COR-L47 (cell line): ENCODE data around the gene LCE7A.

ENCODE experiments used
- DNase-seq: peaks from one replicate; lab custom pipeline; 2025; lab: John Stamatoyannopoulos, UW

The LCE7A gene, protein sequence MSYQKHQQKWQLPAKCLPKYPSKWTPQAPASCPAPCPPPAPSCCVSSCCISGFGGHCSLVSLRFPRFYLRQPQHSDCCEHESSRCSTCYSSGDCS

DNA sequence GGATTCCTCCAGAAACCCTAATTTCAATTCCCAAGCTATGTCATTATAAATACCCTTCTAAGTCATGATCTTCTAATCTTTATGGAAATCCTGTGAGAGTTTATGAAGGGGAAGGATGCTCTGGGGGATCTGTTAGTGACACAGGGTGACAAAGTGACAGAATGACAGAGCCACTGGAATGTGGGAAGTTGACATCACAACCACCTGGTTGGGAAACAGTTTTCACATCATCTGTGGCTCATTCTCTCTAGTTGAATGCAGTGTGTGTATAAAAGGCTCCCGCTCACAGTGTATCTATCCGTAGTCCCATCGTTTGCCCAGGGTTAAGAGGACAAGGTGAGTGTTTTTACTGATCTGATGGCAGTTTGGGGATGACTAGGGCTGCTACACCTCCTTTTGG lies at the start of gene LCE7A:
Gene LCE7A, plus strand, starts transcription at position 301 of the 400 bp plus-strand sequence. CDS start 702 bp downstream, outside the sequence.
- DNase-seq: no peak

DNA sequence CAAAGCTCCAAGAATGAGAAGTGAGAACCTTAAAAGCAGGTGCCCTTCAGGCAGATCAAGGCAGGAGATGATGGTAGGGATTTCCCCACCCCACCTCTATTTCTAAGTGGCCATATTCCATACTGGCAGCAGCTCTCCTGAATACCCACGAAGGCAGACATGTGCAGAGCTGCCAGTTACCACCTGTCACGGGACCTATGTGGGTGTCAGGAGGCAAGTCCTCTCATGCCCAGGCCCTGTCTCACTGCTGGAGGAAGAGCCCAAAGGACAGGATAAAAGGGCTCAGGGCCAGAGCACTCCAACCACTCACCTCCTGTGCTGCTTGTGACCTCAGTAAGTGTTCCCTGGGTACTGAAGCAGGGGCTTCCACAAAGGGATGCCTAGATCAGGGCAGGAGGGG lies 48.7 kb upstream of the LCE7A start:
- no peak for DNase-seq

DNA sequence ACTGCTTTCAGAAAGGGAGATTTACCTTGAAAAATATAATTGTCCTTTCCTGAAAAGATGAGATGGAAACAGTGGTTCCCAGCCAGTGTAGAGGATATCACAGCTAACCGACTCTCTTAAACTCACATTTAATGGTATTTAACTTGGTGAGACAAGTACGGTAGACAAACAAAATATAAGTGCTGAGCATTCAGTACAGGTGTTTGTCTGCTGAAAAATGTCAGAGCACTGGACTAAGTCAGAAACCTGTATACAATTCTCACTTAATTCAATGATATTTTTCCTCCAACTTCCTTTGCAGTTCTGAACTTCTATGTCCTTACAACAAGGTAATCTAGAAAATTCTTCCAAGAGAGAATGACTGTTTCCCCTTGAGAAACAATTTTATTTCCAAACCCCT lies 48.1 kb upstream of the LCE7A start, which contains the start of gene LCE1B:
Gene LCE1B, plus strand, starts transcription at position 301 of the 400 bp plus-strand sequence. CDS start 476 bp downstream, outside the sequence.
- no peak for DNase-seq

DNA sequence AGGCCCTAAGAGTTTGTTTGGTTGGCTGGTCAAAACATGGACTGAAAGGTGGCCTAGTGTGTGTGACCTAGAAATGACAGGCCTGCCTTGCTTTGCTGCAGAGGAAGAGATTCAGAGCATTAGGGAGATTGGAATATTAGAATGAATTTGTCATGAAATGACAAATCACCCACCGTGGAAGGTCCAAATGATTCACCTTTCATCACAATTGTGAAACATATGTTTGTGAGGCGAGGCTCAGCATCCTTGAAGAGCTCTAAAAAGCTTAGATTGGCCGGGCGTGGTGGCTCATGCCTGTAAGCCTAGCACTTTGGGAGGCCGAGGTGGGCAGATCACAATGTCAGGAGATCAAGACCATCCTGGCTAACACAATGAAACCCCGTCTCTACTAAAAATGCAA lies 42.5 kb upstream of the LCE7A start:
- DNase-seq: no peak

DNA sequence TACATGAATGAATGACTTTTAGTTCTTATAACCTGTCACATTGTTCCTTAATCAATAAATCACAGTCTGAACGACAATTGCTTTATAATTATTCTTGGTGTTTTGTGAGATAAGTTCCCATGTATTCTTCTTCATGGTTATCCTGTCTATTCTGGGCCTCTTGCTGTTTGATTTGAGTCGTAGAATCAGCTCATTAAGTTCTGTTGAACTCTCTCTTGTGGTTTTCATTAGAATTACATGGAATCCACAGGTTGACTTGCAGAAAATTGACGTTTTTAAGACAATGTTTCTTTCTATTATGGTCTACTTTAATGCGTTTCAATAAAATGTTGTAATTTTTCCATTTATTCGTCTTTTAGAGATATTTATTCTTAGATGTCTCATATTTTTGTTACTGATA lies 36.5 kb upstream of the LCE7A start:
- DNase-seq: no peak

DNA sequence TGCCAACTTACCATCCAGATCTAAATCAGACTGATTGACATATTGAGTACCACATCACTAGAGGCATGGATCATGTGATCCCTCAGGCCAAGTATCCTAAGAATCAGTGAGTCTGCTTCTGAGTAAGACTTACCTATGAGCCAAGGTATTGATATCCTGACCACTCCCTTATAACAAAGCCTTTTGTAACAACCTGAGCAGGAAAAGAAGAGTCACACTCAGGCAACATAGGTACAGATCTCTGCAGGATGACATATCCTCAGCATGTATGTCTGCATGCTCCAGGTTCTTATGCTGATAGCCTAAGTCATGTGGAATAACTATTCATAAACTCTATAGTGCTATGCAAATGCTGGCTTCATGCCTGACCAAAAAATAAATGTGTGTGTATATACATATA lies 34.8 kb upstream of the LCE7A start:
- DNase-seq: no peak

DNA sequence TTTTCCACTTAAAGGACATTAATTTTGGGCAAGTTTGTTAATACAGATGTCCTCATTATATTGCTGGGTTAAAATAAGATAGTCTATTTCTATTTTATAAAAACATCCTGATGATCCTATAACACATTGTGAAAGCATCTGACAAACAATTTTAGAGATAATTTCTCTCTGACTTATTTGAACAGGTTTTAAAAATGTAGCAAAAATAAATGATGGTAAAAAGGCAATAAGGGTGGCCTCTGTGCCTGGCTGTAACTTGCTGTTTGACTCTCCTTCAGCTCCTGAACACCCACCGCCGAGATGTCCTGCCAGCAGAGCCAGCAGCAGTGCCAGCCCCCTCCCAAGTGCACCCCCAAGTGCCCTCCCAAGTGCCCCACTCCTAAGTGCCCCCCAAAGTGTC lies 32.6 kb upstream of the LCE7A start, which contains the start of gene LCE1A:
Gene LCE1A, plus strand, starts transcription at position 301 of the 400 bp plus-strand sequence. Its CDS starts 0 bp downstream, at position 301.
- DNase-seq: no peak

DNA sequence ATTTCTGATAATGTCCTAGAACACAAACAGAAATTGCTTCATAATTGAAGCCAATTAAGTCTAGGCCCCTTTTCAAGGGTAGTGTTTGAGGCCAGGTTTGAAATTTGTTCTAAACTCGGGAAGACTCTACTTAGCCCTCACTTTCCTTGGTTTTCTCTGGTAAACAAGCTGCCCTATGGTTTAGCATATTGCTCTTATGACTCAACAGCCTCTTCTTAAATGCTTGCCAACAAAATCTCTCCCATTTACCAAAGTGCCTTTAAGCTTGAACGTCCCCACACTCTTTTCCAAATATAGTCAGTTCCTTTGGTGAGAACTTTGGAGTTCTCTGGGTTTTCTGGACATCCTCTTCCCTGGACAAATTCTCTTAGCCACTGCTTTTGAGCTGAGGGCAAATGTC lies 22.9 kb upstream of the LCE7A start:
- DNase-seq: no peak

DNA sequence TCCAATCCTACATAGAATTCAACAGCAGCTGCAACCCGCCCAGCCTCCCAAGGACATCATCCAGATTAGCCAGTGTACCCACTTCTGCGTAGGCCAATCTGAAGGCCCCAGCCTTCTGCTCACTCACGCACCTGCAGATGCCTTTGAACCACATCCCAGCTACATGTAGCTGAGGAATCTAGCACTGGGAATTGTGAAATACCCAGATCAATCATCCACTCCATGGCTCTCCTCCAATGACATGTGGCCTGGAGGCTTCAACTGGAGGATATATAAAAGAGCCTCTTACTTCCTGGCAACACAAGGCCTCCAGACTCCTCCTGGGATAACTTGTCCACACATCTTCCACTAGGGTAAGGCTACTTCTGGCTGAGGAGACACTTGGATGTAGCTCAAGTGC lies 17.2 kb upstream of the LCE7A start, which contains the start of gene LCE6A:
Gene LCE6A, plus strand, starts transcription at position 301 of the 400 bp plus-strand sequence. CDS start 665 bp downstream, outside the sequence.
- no peak for DNase-seq

DNA sequence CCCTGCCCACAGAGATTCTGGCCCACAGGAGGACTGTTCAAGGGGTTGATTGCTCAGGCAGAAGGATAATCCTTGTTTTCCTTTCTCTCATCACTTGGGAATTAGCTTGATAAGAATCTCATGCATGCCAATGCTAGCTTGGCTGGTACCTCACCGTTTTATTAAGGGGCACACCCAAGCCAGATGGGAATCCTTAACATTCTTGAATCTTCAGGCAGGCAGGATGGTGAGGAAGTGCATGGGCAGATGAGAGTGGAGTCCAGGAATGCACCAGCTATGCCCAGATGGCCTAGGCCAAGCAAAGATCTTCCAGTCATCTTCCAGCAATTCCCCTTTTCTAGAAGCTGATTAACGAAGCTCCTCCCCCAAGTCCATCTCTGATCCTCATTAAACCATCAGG lies 4.1 kb upstream of the LCE7A start:
- no peak for DNase-seq

DNA sequence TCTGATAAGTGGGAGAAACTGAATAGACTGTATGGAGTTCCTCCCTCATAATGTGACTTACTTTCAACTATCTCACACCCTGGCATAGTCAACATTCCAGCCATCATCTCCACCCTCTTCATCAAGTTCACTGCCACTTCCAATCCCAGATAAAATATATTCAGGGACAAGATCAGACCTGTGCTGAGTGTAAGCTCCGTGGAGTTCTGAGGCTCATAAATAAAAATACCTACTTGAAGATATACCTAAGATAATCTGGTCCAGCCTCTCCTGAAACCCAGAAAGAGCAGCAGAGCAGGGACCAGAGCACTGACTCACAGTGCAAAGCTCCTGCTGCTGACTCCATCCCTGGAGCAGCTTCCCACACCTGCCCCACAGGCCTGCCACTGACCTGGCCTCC lies 1.7 kb upstream of the LCE7A start:
- DNase-seq: no peak

DNA sequence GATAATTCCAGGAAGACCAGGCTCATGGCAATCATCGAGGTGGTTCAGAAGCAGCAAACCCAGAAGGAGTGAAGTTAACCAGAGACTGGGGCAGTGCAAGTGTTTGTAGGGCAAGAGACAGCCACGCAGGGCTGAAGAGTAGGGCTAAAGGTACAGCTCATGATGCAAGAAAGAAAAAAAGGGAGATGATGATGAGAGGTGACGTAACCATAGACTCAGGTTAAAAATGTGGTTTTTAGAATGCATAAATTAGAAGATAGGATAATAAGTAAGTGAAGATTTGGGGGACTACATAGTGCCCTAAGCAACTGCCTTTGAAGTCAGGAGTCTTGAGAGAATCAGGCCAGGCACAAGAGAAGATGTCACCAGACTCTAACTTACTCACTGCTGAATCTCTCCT lies 333 bp downstream of the LCE7A start:
- no peak for DNase-seq

DNA sequence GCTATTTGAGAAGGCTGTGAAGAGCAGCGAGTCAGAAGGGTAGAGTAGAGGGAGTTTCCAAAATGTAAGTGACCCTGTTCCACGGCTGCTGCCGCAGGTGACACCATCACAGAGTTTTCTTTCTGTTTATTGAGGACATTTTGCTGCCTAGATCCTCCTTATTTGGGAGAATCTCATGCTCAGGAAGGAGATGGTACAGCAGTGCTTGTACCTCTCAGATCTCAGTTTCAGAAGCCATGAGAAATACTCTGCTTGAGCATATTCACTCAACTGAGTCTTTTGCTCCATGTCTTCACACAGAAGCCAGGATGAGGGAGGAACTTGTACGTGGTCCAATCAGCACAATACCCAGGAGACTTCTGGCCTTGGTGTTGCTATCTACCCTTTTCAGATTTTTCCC lies 1.6 kb downstream of the LCE7A start:
- no peak for DNase-seq

DNA sequence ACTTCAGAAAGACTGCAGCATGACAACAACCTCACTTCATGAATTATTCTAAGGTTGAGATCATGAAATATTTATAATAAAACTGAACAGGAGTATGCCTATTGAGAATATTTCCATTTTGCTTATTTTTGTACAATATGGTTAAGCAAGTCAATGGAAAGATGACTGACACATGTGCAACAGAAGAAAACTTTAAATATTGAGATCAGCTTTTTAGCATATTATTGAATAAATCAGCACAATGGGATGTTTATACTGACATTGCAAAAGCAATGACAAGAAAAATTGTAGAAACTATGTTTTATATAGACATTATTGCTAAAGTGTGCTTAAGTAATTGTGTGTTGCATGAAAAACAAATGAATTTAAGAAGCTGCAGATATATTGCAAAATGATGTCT lies 4.6 kb downstream of the LCE7A start:
- no peak for DNase-seq

DNA sequence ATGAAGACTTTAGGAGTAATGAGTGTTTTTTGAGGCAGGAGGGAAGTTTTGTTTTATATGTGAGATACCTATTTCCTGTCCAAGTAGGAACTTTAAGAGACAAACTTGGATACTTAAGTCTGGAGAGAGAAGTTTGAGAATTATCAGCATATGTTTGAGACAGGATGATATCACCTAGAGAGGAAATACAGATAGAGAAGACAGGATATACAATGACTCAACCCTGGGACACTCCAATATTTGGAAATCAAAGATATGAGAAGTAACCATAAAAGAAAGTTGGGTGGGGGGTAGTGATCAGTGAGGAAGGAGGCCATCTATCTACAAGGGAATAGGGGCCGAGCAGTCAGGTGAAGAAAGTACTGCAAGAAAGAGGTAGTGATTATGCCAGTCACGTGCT lies 6.5 kb downstream of the LCE7A start:
- DNase-seq: no peak

DNA sequence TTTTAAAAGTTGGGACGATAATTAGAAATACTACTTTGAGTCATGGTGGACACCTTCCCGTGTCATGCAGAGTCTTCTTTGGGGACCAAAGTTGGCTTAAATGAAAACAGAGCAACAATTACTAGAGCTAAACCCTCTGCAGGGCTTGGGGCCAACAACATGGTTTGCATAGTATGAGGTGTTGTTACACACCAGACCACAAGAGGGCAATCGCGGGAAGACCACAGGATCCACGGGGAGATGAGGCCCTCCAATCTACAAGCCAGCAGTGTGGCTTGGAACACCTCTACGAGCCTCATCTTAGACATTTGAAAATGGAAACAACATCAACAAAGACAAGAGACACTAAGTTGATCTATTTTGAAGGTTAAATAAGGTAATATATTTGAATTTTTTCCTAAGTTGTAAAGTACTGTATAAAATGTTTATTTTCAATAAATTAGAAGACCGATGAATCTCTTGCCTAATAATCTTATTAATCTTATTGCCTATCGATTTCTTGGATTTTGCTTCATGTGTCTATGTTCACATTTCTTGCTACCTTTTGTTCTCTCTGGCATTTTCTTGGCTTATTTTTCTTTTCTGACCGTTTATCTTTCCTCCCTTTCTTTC lies 10.1 kb downstream of the LCE7A start:
- peak; percentile 39 for DNase-seq

DNA sequence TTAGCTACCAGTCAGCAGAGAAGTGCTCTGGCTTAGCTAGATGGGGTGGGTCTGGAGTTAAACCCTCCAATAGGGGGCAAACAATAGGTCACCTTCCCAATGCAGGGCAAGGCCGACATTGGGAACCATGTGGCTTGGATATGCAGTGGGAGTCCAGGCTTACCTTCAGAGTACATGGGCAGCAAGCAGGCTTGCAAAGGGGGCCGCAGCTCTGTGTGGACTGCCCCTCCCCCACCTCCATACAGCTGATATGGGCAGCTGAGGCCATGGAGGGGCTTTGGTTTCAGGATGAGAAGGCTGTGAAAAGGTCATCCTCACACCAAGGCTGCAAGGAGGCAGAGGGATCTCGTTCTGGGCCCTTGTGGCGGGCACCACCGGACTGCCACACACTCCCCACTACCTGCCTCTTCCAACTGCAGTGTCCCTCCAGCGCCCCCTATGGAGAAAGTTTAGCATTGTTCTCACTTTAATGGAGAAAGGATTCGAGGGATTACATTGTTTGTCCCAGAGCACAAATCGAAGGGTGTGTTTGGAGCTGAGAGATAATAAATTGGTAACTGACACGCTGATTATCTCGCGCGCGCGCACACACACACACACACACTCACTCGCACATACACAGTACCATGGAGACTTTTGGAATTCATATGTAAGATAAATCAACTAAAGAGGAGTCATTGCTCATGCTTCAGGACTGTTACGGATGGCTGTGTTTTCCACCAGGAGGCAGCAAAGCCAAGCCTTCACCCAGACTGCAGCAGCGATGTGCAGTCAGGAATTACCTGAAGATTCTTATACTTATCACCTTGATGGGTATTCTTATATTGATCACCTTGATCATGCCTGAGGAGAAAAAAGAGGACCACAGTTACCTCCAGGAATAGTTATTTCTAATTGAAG lies 11.3 kb downstream of the LCE7A start:
- DNase-seq: peak; percentile 6

DNA sequence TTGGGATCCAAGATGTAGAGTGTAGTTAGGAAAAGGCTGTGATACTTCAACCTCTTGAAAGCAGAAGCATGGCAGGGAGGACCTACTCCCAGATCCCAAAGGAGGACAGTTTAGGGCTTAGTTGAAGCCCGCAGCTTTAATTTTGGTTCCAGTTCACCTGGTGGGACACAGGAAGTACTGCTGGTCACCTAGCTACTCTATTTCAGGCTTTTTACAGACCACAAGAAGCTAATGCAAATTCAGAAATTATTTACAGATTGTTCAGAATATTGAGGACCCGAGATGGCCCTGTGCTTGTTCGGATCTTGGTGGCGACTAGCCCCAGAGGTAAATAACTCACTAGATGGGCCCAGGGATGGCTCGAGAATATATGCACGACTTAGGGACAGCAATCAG lies 11.9 kb downstream of the LCE7A start:
- no peak for DNase-seq

DNA sequence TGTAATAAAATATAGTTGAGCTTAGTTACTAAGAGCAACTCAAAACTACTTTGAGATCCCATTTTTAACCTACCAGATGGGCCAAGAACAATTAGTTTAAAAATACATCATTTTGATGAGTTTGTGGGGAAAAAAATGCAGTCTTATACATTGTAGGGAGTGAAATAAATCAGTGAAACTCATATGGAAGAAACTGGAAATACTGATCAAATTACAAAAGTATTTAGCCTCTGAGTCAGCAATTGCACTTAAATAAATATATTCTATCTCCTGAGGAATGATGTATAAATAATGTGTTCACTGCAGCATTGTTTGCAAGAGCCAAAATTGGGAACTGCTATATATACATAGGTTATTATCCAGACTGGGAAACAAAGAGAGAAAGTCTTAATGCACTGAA lies 13.7 kb downstream of the LCE7A start:
- no peak for DNase-seq

DNA sequence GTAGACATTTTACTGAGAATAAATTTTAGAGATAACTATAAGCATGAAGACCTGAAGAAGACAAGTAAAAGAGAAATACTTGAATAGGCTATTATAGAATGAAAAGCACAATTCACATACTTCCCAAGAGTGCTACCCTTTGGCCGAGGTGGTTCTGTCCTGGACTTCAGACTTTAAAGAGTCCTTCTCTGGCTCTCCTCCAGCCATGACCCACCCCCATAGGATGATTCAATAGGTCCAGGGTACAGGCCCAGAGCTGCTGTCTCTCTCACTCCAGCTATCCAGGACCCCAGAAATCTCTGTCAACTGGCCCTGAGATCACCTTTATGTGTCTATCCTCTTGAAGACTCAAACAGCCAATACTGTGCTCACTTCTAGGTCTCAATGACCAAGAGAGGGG lies 17.0 kb downstream of the LCE7A start:
- DNase-seq: no peak

DNA sequence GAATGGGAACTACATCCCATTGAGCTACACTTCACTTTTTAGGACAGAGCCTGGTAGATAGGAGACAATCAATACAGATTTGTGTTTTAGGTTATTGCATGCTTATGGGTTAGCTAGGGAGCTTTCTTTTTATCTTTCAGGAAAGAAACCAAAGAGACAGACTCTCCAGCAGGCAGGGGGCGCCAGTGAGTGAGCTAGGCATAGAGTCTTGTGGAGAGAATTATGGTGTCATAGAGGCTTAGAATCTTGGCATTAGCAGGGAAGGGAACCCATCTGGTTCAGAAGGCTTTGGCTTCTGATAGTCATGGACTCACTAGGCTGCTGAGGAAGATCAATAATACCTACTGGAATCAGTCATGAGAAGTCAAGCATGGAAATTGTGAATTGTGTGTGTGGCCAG lies 18.2 kb downstream of the LCE7A start, which contains the start of gene SMCP:
Gene SMCP, plus strand, starts transcription at position 281 of the 400 bp plus-strand sequence. CDS start 6,101 bp downstream, outside the sequence.
- DNase-seq: no peak

DNA sequence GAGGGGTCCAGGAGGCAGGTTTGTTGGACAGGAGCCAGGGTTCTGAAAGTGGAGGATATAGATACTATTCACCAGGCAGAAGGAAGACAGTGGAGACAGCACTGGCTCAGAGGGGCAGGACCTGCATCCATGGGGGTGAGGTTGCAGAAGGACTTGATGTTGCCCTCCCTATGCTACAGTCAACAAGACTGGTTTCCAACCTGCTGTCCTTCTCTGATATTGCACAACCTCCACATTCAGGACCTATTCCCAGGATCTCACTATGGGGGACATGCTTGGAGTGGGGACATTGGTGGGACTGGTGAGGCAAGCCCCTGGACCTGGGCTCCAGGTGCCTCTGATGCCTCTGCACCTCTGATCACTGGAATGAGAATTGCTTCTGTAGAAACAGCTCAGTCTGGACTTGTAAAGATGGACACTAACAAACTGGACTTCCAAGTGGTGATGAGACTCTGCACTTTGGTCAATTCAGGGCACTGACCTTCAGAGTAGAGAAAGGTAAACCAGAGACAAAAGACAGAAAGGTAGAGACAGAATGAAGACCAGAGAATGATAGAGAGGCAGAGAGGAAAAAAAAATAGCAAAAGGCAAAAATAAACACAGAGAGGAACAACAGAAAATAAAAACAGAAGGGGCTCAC lies 19.9 kb downstream of the LCE7A start:
- no peak for DNase-seq
